ENCODE data around the gene PLAGL1. TPM values are rescaled to one million over a fixed set of nuclear protein-coding genes. Genes with fewer than 3 reads are reported as not detected.

PLAGL1 gene
- total and polyA plus RNA-seq, 2 of the 13 experiments (the other 11 are each of a cell fraction or from before 2014, with no cell fraction given) = 0.60 to 2.3 TPM

- Histone ChIP-seq H3K9ac (ENCODE audit: insufficient read depth, low read depth, low read length) (no peak overlapping the region), H4K20me1 (ENCODE audit: insufficient read depth, low read length) (no peaks in the 10 kb centered on the region), H2AFZ (ENCODE audit: low read length) (no peak overlapping the region), H3K27me3 (ENCODE audit: control insufficient read depth in 1 of 2, insufficient read depth in 2 of 2, low read length in 2 of 2) (no peaks in the 10 kb centered on the region; a peak in 1 of 5 replicates), H3K27ac (ENCODE audit: extremely low read length, insufficient read depth, low read length) (no peak overlapping the region), H3K79me2 (ENCODE audit: insufficient read depth, low read length) (no peaks in the 10 kb centered on the region), H3K9me3 (ENCODE audit: low read length) (no peaks in the 10 kb centered on the region), H3K4me1 (ENCODE audit: insufficient read depth, low read length) (no peaks in the 10 kb centered on the region), H3K4me2 (ENCODE audit: low read depth, low read length) (no peak overlapping the region), H3K36me3 (replicated peaks in 1 of 2; ENCODE audit: control insufficient read depth in 1 of 2, insufficient read depth in 2 of 2, low read length in 2 of 2) (no peaks in the 10 kb centered on the region), H3K4me3 (replicated peaks in 1 of 3; ENCODE audit: insufficient read depth in 1 of 3, low read depth in 2 of 3, low read length in 3 of 3) (no peak overlapping the region)
- ATAC-seq = no peak
- ChIA-PET POLR2A (no interaction called here), CTCF (ENCODE audit: low intra/inter-chr PET ratio, low total read pairs) (no interaction called here)
- WGBS (ENCODE audit: low lambda C conversion rate) = 18% methylated on average over 2 of the region's 2 CpGs
- DNase-seq (ENCODE audit: low spot score) = no peak
- TF ChIP-seq ARID4A (CRISPR knock-in tag; IDR thresholded peaks at IDR 0.05; ENCODE audit: borderline replicate concordance) (no peak), FOXK1 (CRISPR knock-in tag; IDR thresholded peaks at IDR 0.05; ENCODE audit: borderline replicate concordance, low read depth) (no peak), ZBTB2 (CRISPR knock-in tag; IDR thresholded peaks at IDR 0.05; ENCODE audit: low read depth) (no peak)
- in situ Hi-C loops (cut with HindIII; ENCODE audit: extremely low pct_ligation_motif_present, low pct_unique_long_range_greater_than_20kb) (no loop called here), intact Hi-C loops (cut with micrococcal nuclease; ENCODE audit: unreplicated experiment) (no loop called here)
- no peak for FAIRE-seq
- BruUV-seq (replicated peaks) = no TSS peak
These were observed 25.1 kb downstream of the PLAGL1 start for GRCh38 chr6:143982968-143983367.
